ENCODE data around the gene SLC30A3.

- TF ChIP-seq CTCF (IDR thresholded peaks at IDR 0.05) (no peak), POLR2A (IDR thresholded peaks at IDR 0.05) (no peak), POLR2AphosphoS5 (IDR thresholded peaks at IDR 0.05) (no peak)
These were observed 44.4 kb upstream of the SLC30A3 start for GRCh38 chr2:27307287-27307544.
